IMR-90 (cell line): ENCODE measurements around the gene ACSL6. TPM values are rescaled to one million over a fixed set of nuclear protein-coding genes. Genes with fewer than 3 reads are reported as not detected.

Source experiments
- ATAC-seq: fragments of 200-7000 bp; cut with Tn5 transposase; 2 replicates; pipeline ENCODE4 v1.9.1; 2020; ENCODE audit warnings: low read depth, mild to moderate bottlenecking, moderate library complexity
- BruUV-seq: library from RNA; stranded (reverse); fragments of 400-500 nt; replicated peaks from 2 replicates; lab custom pipeline; 2021; lab: Mats Ljungman, UMichigan
- CTCF ChIA-PET: fragments of 300-600 bp; formaldehyde crosslinking; extraction: SDS; loops from one replicate; lab custom pipeline; 2021; ENCODE audit warnings: antibody characterized with exemption; lab: Yijun Ruan, JAX
- POLR2A ChIA-PET: fragments of 300-600 bp; sonication (Branson Sonifier 250); formaldehyde crosslinking; loops from one replicate; lab custom pipeline; 2022; ENCODE audit warnings: antibody characterized with exemption; ENCODE audit not compliant: unreplicated experiment; lab: Charles Lee
- DNase-seq: peaks from one replicate; pipeline ENCODE4 v3.0.0; 2013
- H2AFZ ChIP-seq: replicated peaks from 2 replicates; pipeline ENCODE3; 2013; ENCODE audit warnings: low read length, mild to moderate bottlenecking; ENCODE audit not compliant: poor library complexity
- H2AK5ac ChIP-seq: 2 replicates; pipeline ENCODE4 v1.6.1; 2013; ENCODE audit warnings: low read depth, low read length, inconsistent platforms
- H2AK9ac ChIP-seq: replicated peaks from 2 replicates; pipeline ENCODE3; 2013; ENCODE audit warnings: mild to moderate bottlenecking, low read depth, low read length, moderate library complexity; ENCODE audit not compliant: poor library complexity
- H2BK120ac ChIP-seq: 2 replicates; pipeline ENCODE4 v1.6.1; 2013; ENCODE audit warnings: low read depth, low read length, inconsistent platforms
- H2BK15ac ChIP-seq: 3 replicates; pipeline ENCODE4 v1.6.1; 2013; ENCODE audit warnings: low read depth, low read length, inconsistent platforms
- H2BK20ac ChIP-seq: 2 replicates; pipeline ENCODE4 v1.6.1; 2013; ENCODE audit warnings: low read depth, mild to moderate bottlenecking, inconsistent platforms, low read length, moderate library complexity
- H2BK5ac ChIP-seq: 2 replicates; pipeline ENCODE4 v1.6.1; 2013; ENCODE audit warnings: mild to moderate bottlenecking, low read depth, low read length, inconsistent platforms; ENCODE audit not compliant: poor library complexity, severe bottlenecking
- H3K14ac ChIP-seq: replicated peaks from 2 replicates; pipeline ENCODE4 v1.6.1; 2013; ENCODE audit warnings: low read depth, low read length, inconsistent platforms
- H3K18ac ChIP-seq: 2 replicates; pipeline ENCODE4 v1.6.1; 2013; ENCODE audit warnings: low read depth, low read length, control low read depth
- H3K23ac ChIP-seq: 2 replicates; pipeline ENCODE4 v1.6.1; 2013; ENCODE audit warnings: low read depth, low read length, inconsistent platforms
- H3K27ac ChIP-seq: 2 replicates; pipeline ENCODE4 v1.5.1; 2013; ENCODE audit warnings: mild to moderate bottlenecking, control low read depth, low read length; ENCODE audit not compliant: insufficient read depth
- H3K27me3 ChIP-seq: 2 replicates; pipeline ENCODE4 v1.6.1; 2013; ENCODE audit warnings: low read length; ENCODE audit not compliant: control insufficient read depth, insufficient read depth
- H3K36me3 ChIP-seq: 2 replicates; pipeline ENCODE4 v1.6.1; 2013; ENCODE audit warnings: low read length, mixed read lengths; ENCODE audit not compliant: control insufficient read depth, insufficient read depth
- H3K4ac ChIP-seq: 2 replicates; pipeline ENCODE4 v1.6.1; 2013; ENCODE audit warnings: low read depth, low read length, inconsistent platforms
- H3K4me1 ChIP-seq: 2 replicates; pipeline ENCODE4 v1.6.1; 2013; ENCODE audit warnings: low read length, mixed read lengths; ENCODE audit not compliant: control insufficient read depth, insufficient read depth
- H3K4me2 ChIP-seq: 2 replicates; pipeline ENCODE4 v1.6.1; 2013; ENCODE audit warnings: low read depth, mild to moderate bottlenecking, control low read depth, low read length, moderate library complexity
- H3K4me3 ChIP-seq: 2 replicates; pipeline ENCODE4 v1.5.1; 2013; ENCODE audit warnings: low read depth, mild to moderate bottlenecking, control low read depth, low read length, moderate library complexity; ENCODE audit not compliant: insufficient read depth
- H3K56ac ChIP-seq: 2 replicates; pipeline ENCODE4 v1.6.1; 2013; ENCODE audit warnings: low read length, inconsistent platforms; ENCODE audit not compliant: insufficient read depth; ENCODE audit errors: extremely low read depth
- H3K79me1 ChIP-seq, 2 experiments: 2 replicates each; pipeline ENCODE4 v1.6.1; 2013; ENCODE audit warnings: low read length in 2 of 2, inconsistent platforms in 1 of 2, low read depth in 1 of 2
- H3K9ac ChIP-seq: 2 replicates; pipeline ENCODE4 v1.6.1; 2013; ENCODE audit warnings: low read depth, low read length, control low read depth
- H3K9me1 ChIP-seq: 2 replicates; pipeline ENCODE4 v1.6.1; 2013; ENCODE audit warnings: low read length, inconsistent platforms; ENCODE audit not compliant: insufficient read depth
- H3K9me3 ChIP-seq: 2 replicates; pipeline ENCODE4 v1.6.1; 2013; ENCODE audit warnings: low read length; ENCODE audit not compliant: control insufficient read depth, insufficient read depth
- H4K20me1 ChIP-seq: 2 replicates; pipeline ENCODE4 v1.6.1; 2013; ENCODE audit warnings: low read length, inconsistent platforms; ENCODE audit not compliant: insufficient read depth
- H4K5ac ChIP-seq: 2 replicates; pipeline ENCODE4 v1.6.1; 2013; ENCODE audit warnings: mild to moderate bottlenecking, low read depth, low read length, control low read depth
- H4K8ac ChIP-seq, 2 experiments: 2 replicates each; pipeline ENCODE4 v1.6.1; 2013; ENCODE audit warnings: low read depth in 2 of 2, low read length in 2 of 2, control low read depth in 1 of 2, inconsistent platforms in 1 of 2
- H4K91ac ChIP-seq: 2 replicates; pipeline ENCODE4 v1.6.1; 2013; ENCODE audit warnings: low read depth, low read length, inconsistent platforms; ENCODE audit not compliant: insufficient read depth
- CHD1 ChIP-seq: IDR thresholded peaks from 2 replicates; pipeline ENCODE4 v1.6.1; 2012; ENCODE audit warnings: low read depth, low read length, improper control_type of control experiment
- FOS ChIP-seq: fragments of 150-350 bp; IDR thresholded peaks from 2 replicates; pipeline ENCODE4 v1.6.1; 2016; ENCODE audit warnings: low read depth, low read length
- MXI1 ChIP-seq: IDR thresholded peaks from 2 replicates; pipeline ENCODE4 v1.6.1; 2012; ENCODE audit warnings: low read depth, mild to moderate bottlenecking, low read length, moderate library complexity, borderline replicate concordance
- RAD21 ChIP-seq: IDR thresholded peaks from 2 replicates; pipeline ENCODE4 v1.6.1; 2012; ENCODE audit warnings: low read length, improper control_type of control experiment
- RCOR1 ChIP-seq: IDR thresholded peaks from 2 replicates; pipeline ENCODE4 v1.6.1; 2012; ENCODE audit warnings: mild to moderate bottlenecking, low read length, improper control_type of control experiment; ENCODE audit not compliant: insufficient replicate concordance
- RFX5 ChIP-seq: IDR thresholded peaks from 2 replicates; pipeline ENCODE4 v1.8.0; 2012; ENCODE audit warnings: low read depth, mild to moderate bottlenecking, low read length, moderate library complexity
- USF2 ChIP-seq: fragments of 150-350 bp; IDR thresholded peaks from 2 replicates; pipeline ENCODE4 v1.6.1; 2017; ENCODE audit warnings: mild to moderate bottlenecking, antibody characterized with exemption, low read length, low read depth
- WGBS, 2 experiments: methylation state at CpG; one replicate each; pipeline versions ENCODE4 v1.1.5 to v1.1.7; 2013; ENCODE audit warnings: missing lambda C conversion rate in 2 of 2; ENCODE audit not compliant: insufficient read length in 1 of 2; ENCODE audit errors: extremely low coverage in 2 of 2; 5-methylcytosine and 5-hydroxymethylcytosine counted together
- dilution Hi-C: fragments of 300-500 bp; cut with HindIII; formaldehyde crosslinking; loops from one replicate; pipeline ENCODE4 v1.14.3; 2018; ENCODE audit warnings: low sequenced_read_pairs; ENCODE audit not compliant: unreplicated experiment
- in situ Hi-C: fragments of 300-500 bp; cut with MboI; formaldehyde crosslinking; loops from 3 replicates; pipeline ENCODE4 v1.14.3; 2019; ENCODE audit warnings: low sequenced_read_pairs, inconsistent platforms, mixed read lengths
- intact Hi-C: fragments of 100-400 bp; cut with micrococcal nuclease; formaldehyde crosslinking; loops from 2 replicates; pipeline ENCODE4 v1.10.0; 2022
- polyA plus RNA-seq, 3 experiments: library from polyadenylated mRNA; depleted of rRNA; stranded (reverse); fragments of >200 nt; gene quantifications; 2 replicates each; pipeline ENCODE4 v1.2.3, GENCODE V29; 2012; ENCODE audit warnings: low replicate concordance in 1 of 3
- total RNA-seq: library from RNA; depleted of rRNA; stranded (reverse); fragments of >200 nt; gene quantifications from 2 replicates; pipeline ENCODE4 v1.2.3, GENCODE V29; 2012
- TF ChIP-seq, protein P1 (sequence below): fragments of 150-350 bp; IDR thresholded peaks from 2 replicates; pipeline ENCODE4 v1.6.1; 2016; ENCODE audit warnings: low read depth, mild to moderate bottlenecking, low read length, moderate library complexity, borderline replicate concordance
- TF ChIP-seq, protein P2 (sequence below): conservative IDR thresholded peaks from 2 replicates; pipeline ENCODE4 v1.5.1; 2012; ENCODE audit warnings: mild to moderate bottlenecking, low read depth, low read length, improper control_type of control experiment

Gene ACSL6
- total and polyA plus RNA-seq, 2 of the 4 experiments (the other 2 are of a cell fraction), result not detected

GRCh38 chr5:131906668-131907067, 104.8 kb downstream of the ACSL6 start:
- in situ Hi-C loops, result no loop called here
- ChIA-PET CTCF (no interaction called here), POLR2A (no interaction called here)
- no peak overlapping the region for H3K4me2 ChIP-seq
- no peak overlapping the region for H3K14ac ChIP-seq
- H3K9me3 ChIP-seq, result no peaks in the 10 kb centered on the region
- no peak overlapping the region for H3K4me3 ChIP-seq
- H4K5ac ChIP-seq, result no peak overlapping the region
- H3K56ac ChIP-seq, result no peak overlapping the region
- H3K4me1 ChIP-seq, result no peaks in the 10 kb centered on the region
- no peak overlapping the region for H2BK120ac ChIP-seq
- H2BK5ac ChIP-seq, result no peak overlapping the region
- H3K18ac ChIP-seq, result no peak overlapping the region
- no peak for DNase-seq
- no peaks in the 10 kb centered on the region for H3K27me3 ChIP-seq
- H2BK15ac ChIP-seq, result no peak overlapping the region
- ATAC-seq, result no peak
- H2AK5ac ChIP-seq, result no peak overlapping the region
- H3K9me1 ChIP-seq, result no peaks in the 10 kb centered on the region
- intact Hi-C loops, result no loop called here
- H3K36me3 ChIP-seq, result no peaks in the 10 kb centered on the region
- no peak overlapping the region for H2BK20ac ChIP-seq
- TF ChIP-seq, protein P1, sequence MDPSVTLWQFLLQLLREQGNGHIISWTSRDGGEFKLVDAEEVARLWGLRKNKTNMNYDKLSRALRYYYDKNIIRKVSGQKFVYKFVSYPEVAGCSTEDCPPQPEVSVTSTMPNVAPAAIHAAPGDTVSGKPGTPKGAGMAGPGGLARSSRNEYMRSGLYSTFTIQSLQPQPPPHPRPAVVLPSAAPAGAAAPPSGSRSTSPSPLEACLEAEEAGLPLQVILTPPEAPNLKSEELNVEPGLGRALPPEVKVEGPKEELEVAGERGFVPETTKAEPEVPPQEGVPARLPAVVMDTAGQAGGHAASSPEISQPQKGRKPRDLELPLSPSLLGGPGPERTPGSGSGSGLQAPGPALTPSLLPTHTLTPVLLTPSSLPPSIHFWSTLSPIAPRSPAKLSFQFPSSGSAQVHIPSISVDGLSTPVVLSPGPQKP, result no peak
- TF ChIP-seq, protein P2, sequence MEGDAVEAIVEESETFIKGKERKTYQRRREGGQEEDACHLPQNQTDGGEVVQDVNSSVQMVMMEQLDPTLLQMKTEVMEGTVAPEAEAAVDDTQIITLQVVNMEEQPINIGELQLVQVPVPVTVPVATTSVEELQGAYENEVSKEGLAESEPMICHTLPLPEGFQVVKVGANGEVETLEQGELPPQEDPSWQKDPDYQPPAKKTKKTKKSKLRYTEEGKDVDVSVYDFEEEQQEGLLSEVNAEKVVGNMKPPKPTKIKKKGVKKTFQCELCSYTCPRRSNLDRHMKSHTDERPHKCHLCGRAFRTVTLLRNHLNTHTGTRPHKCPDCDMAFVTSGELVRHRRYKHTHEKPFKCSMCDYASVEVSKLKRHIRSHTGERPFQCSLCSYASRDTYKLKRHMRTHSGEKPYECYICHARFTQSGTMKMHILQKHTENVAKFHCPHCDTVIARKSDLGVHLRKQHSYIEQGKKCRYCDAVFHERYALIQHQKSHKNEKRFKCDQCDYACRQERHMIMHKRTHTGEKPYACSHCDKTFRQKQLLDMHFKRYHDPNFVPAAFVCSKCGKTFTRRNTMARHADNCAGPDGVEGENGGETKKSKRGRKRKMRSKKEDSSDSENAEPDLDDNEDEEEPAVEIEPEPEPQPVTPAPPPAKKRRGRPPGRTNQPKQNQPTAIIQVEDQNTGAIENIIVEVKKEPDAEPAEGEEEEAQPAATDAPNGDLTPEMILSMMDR, result no peak
- TF ChIP-seq RCOR1 (no peak), USF2 (no peak), MXI1 (no peak), FOS (no peak), RFX5 (no peak), RAD21 (no peak), CHD1 (no peak)
- no peak overlapping the region for H4K8ac ChIP-seq
- H4K91ac ChIP-seq, result no peak overlapping the region
- no CpG with 5 or more reads among the region's 2 CpGs for WGBS, 2 experiments
- H4K20me1 ChIP-seq, result no peaks in the 10 kb centered on the region
- H3K23ac ChIP-seq, result no peak overlapping the region
- BruUV-seq, result no TSS peak
- no peak overlapping the region for H3K4ac ChIP-seq
- dilution Hi-C loops, result no loop called here
- no peak overlapping the region for H3K9ac ChIP-seq
- no peak overlapping the region for H2AFZ ChIP-seq
- H3K27ac ChIP-seq, result no peak overlapping the region
- no peaks in the 10 kb centered on the region for H3K79me1 ChIP-seq
- H2AK9ac ChIP-seq, result no peak overlapping the region
